ENCODE measurements around the gene SEPTIN8.

- TF ChIP-seq CTCF (optimal IDR thresholded peaks at IDR 0.05 in 1 of 3, IDR thresholded peaks at IDR 0.05 in 1 of 3, conservative IDR thresholded peaks at IDR 0.05 in 1 of 3; ENCODE audit: extremely low read depth in 1 of 3, insufficient read depth in 2 of 3, low read length in 3 of 3) (no peak), EZH2 (IDR thresholded peaks at IDR 0.05; ENCODE audit: low read length) (no peak)
These were observed 15.5 kb downstream of the SEPTIN8 start for GRCh38 chr5:132761321-132762240.
